Measurements from ENCODE around the gene TEX29.

Gene TEX29

DNA sequence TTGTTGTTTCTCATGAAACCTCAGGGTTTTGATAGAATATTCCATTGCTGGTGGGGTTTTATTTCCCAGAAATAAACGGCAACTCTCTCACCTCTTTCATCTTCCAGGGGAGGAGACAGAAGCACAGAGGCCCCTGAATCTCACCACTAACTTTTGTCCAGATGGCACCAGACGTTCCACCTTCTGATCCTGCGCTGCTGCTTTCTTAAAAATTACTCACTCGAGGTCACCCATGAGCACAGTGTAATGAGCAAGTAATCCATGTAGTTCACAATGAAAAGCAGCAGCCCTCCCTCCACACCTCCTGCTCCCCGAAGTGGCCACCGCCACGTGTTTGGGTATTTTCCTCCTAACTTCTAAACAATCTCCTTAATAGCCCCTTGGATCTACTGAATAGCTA, 51.3 kb downstream of the TEX29 start:
- no peaks in the 10 kb centered on the region for H3K4me1 ChIP-seq (ENCODE audit: control insufficient read depth, insufficient read depth, low read length, unreplicated experiment)
- no peak overlapping the region for H3K4me3 ChIP-seq (ENCODE audit: low read depth, low read length)
- H3K27ac ChIP-seq (ENCODE audit: low read depth, low read length) = no peak overlapping the region
- no peaks in the 10 kb centered on the region for H3K79me2 ChIP-seq (ENCODE audit: control insufficient read depth, insufficient read depth, low read length, unreplicated experiment)
- peaks cover 5% of the 10 kb centered on the region; the same call in 1 of the 2 replicates for H3K27me3 ChIP-seq (ENCODE audit: insufficient read depth, low read length)
- no peaks in the 10 kb centered on the region for H3K36me3 ChIP-seq (ENCODE audit: insufficient read depth, low read length)
- no peak overlapping the region for H2AFZ ChIP-seq (ENCODE audit: low read length, unreplicated experiment)

DNA sequence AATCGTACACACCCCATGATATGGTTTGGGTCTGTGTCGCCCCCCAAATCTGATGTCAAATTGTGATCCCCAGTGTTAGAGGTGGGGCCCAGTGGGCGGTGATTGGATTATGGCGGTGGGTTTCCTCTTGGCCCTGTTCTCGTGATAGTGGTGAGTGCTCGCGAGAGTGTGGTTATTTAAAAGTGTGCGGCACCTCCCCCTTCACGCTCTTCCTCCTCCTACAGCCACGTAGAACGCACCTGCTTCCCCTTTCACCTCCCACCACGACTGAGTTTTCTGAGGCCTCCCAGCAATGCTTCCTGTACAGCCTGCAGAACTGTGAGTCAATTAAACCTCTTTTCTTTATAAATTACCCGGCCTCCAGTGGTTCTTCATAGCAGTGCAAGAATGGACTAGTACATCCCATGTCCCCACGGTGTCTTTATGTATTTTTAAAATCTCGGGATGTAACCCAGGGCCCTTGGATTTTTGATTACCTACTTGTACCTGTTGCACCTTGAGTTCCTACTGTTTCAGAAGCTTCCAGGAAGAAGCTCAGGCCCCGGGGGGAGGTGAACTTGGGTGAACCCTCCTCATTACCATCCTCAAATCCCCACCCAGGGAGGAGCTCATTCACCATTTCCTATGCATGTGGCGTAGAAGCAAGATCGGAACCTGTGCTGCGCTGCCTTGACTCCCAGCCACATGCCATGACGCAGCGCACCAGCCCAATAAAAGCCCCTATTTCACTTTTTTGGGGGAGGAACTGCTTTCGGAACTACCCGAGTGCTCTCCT, 52.4 kb downstream of the TEX29 start:
- H3K4me3 ChIP-seq (ENCODE audit: low read depth, low read length) = no peak overlapping the region
- no peak overlapping the region for H3K27ac ChIP-seq (ENCODE audit: low read depth, low read length)
- no peaks in the 10 kb centered on the region for H3K79me2 ChIP-seq (ENCODE audit: control insufficient read depth, insufficient read depth, low read length, unreplicated experiment)
- no peaks in the 10 kb centered on the region; the same call in 1 of the 2 replicates for H3K27me3 ChIP-seq (ENCODE audit: insufficient read depth, low read length)
- no peaks in the 10 kb centered on the region for H3K36me3 ChIP-seq (ENCODE audit: insufficient read depth, low read length)
- no peaks in the 10 kb centered on the region for H3K4me1 ChIP-seq (ENCODE audit: control insufficient read depth, insufficient read depth, low read length, unreplicated experiment)
- no peak overlapping the region for H2AFZ ChIP-seq (ENCODE audit: low read length, unreplicated experiment)

DNA sequence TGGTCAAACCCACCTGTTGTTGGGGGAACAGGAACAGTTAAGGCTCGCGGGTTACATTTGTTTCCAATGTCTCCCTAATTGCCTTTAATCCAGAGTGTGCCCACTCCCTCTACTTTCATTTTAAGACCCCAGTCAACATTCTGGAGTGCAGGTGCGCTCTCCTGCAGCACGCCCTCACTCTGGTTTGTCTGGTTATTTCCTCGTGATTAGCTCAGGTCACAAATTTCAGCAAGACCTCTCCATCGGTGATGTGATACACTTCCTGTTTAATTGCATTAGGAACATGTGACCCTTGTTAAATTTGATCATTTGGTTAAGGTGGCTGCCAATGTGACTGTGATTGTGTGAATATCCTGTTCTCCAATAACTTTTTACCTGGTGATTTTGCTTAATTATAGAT, 53.0 kb downstream of the TEX29 start:
- Histone ChIP-seq H3K79me2 (ENCODE audit: control insufficient read depth, insufficient read depth, low read length, unreplicated experiment) (no peaks in the 10 kb centered on the region), H3K27me3 (ENCODE audit: insufficient read depth, low read length) (no peaks in the 10 kb centered on the region; the same call in 1 of the 2 replicates), H3K4me3 (ENCODE audit: low read depth, low read length) (no peak overlapping the region)

GRCh38 chr13:111380431-111380830, 60.0 kb downstream of the TEX29 start:
- no peaks in the 10 kb centered on the region for H3K4me1 ChIP-seq (ENCODE audit: control insufficient read depth, insufficient read depth, low read length, unreplicated experiment)
- no peak overlapping the region for H3K4me3 ChIP-seq (ENCODE audit: low read depth, low read length)
- H3K36me3 ChIP-seq (ENCODE audit: insufficient read depth, low read length) = no peaks in the 10 kb centered on the region
- no peak overlapping the region for H2AFZ ChIP-seq (ENCODE audit: low read length, unreplicated experiment)
- H3K79me2 ChIP-seq (ENCODE audit: control insufficient read depth, insufficient read depth, low read length, unreplicated experiment) = no peaks in the 10 kb centered on the region
- H3K27me3 ChIP-seq (ENCODE audit: insufficient read depth, low read length) = no peaks in the 10 kb centered on the region
- H3K27ac ChIP-seq (ENCODE audit: low read depth, low read length) = no peak overlapping the region

More for the DNA sequence above, 53.0 kb downstream of the TEX29 start:
- H2AFZ ChIP-seq (ENCODE audit: low read length, unreplicated experiment) = no peak overlapping the region
- H3K27ac ChIP-seq (ENCODE audit: low read depth, low read length) = no peak overlapping the region
- H3K4me1 ChIP-seq (ENCODE audit: control insufficient read depth, insufficient read depth, low read length, unreplicated experiment) = no peaks in the 10 kb centered on the region
- H3K36me3 ChIP-seq (ENCODE audit: insufficient read depth, low read length) = no peaks in the 10 kb centered on the region

- Histone ChIP-seq H3K4me1 (ENCODE audit: control insufficient read depth, insufficient read depth, low read length, unreplicated experiment) (no peaks in the 10 kb centered on the region), H3K36me3 (ENCODE audit: insufficient read depth, low read length) (no peaks in the 10 kb centered on the region), H3K4me3 (ENCODE audit: low read depth, low read length) (no peak overlapping the region), H3K27me3 (ENCODE audit: insufficient read depth, low read length) (no peaks in the 10 kb centered on the region), H3K27ac (ENCODE audit: low read depth, low read length) (no peak overlapping the region), H2AFZ (ENCODE audit: low read length, unreplicated experiment) (no peak overlapping the region), H3K79me2 (ENCODE audit: control insufficient read depth, insufficient read depth, low read length, unreplicated experiment) (no peaks in the 10 kb centered on the region)
Measured at GRCh38 chr13:111382411-111382810, 62.0 kb downstream of the TEX29 start.

DNA sequence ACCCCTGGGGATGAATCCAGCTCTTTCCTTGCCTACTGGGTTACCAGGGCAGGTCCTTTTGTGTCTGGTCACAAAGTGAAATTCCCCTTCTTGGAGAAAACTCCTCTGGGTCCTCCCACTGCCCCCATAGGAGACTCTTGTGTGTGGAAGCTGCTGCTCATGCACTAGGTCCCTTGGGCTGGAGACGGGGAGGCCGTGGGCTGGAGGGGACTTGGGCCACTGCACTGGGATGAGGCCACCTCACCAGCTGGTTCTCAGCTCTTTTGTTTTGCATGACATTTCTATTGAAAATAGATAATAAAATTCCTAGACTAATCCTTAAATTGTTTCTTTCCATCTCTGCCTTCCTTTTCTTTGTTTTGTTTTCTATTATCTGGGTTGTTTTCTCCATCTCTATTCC, 62.4 kb downstream of the TEX29 start:
- Histone ChIP-seq H3K27ac (ENCODE audit: low read depth, low read length) (no peak overlapping the region), H3K36me3 (ENCODE audit: insufficient read depth, low read length) (no peaks in the 10 kb centered on the region), H3K79me2 (ENCODE audit: control insufficient read depth, insufficient read depth, low read length, unreplicated experiment) (no peaks in the 10 kb centered on the region), H3K4me3 (ENCODE audit: low read depth, low read length) (no peak overlapping the region), H2AFZ (ENCODE audit: low read length, unreplicated experiment) (no peak overlapping the region), H3K27me3 (ENCODE audit: insufficient read depth, low read length) (no peaks in the 10 kb centered on the region), H3K4me1 (ENCODE audit: control insufficient read depth, insufficient read depth, low read length, unreplicated experiment) (no peaks in the 10 kb centered on the region)

- Histone ChIP-seq H3K27me3 (ENCODE audit: insufficient read depth, low read length) (no peaks in the 10 kb centered on the region), H3K79me2 (ENCODE audit: control insufficient read depth, insufficient read depth, low read length, unreplicated experiment) (no peaks in the 10 kb centered on the region), H3K36me3 (ENCODE audit: insufficient read depth, low read length) (no peaks in the 10 kb centered on the region), H3K4me3 (ENCODE audit: low read depth, low read length) (no peak overlapping the region), H3K4me1 (ENCODE audit: control insufficient read depth, insufficient read depth, low read length, unreplicated experiment) (no peaks in the 10 kb centered on the region), H3K27ac (ENCODE audit: low read depth, low read length) (no peak overlapping the region), H2AFZ (ENCODE audit: low read length, unreplicated experiment) (no peak overlapping the region)
Measured at GRCh38 chr13:111383591-111384440, 63.4 kb downstream of the TEX29 start.

DNA sequence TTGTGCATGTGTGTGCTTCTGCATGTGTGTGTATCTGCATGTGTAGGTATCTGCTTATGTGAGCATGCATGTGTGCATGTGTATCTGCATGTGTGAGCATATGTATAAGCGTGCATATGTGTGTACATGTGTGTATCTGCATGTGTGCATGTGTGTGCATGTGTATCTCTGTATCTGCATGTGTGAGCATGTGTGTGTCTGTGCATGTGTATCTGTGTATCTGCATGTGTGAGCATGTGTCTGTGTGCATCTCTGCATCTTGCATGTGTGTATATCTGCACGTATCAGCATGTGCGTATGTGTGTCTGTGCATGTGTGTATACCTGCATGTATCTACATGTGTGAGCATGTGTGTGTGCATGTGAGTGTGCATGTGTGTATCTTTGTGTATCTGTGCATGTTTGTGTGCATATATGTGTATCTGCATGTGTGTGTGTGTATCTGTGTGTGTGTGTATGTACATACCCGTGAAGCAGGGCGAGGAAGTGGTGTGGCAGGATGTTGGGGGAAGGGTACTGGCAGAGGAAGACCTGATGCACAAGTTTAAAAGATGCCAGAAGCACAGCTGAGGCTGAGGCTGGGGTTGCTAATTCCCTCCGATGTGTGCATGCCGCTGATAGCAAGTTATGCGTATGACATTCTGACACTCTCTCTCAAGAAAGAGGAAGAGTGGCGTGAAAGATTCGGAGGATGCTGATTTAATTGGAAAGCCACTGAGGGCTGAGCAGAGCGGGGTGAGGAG, 64.2 kb downstream of the TEX29 start:
- H3K4me3 ChIP-seq (ENCODE audit: low read depth, low read length) = no peak overlapping the region
- no peaks in the 10 kb centered on the region for H3K27me3 ChIP-seq (ENCODE audit: insufficient read depth, low read length)
- no peak overlapping the region for H2AFZ ChIP-seq (ENCODE audit: low read length, unreplicated experiment)

GRCh38 chr13:111385183-111385857, 64.9 kb downstream of the TEX29 start:
- H3K36me3 ChIP-seq (ENCODE audit: insufficient read depth, low read length) = no peaks in the 10 kb centered on the region
- H3K27ac ChIP-seq (ENCODE audit: low read depth, low read length) = no peak overlapping the region
- H3K4me3 ChIP-seq (ENCODE audit: low read depth, low read length) = no peak overlapping the region
- no peaks in the 10 kb centered on the region for H3K27me3 ChIP-seq (ENCODE audit: insufficient read depth, low read length)
- H3K79me2 ChIP-seq (ENCODE audit: control insufficient read depth, insufficient read depth, low read length, unreplicated experiment) = no peaks in the 10 kb centered on the region
- H3K4me1 ChIP-seq (ENCODE audit: control insufficient read depth, insufficient read depth, low read length, unreplicated experiment) = no peaks in the 10 kb centered on the region
- no peak overlapping the region for H2AFZ ChIP-seq (ENCODE audit: low read length, unreplicated experiment)

More for the DNA sequence above, 64.2 kb downstream of the TEX29 start:
- Histone ChIP-seq H3K27ac (ENCODE audit: low read depth, low read length) (no peak overlapping the region), H3K79me2 (ENCODE audit: control insufficient read depth, insufficient read depth, low read length, unreplicated experiment) (no peaks in the 10 kb centered on the region), H3K4me1 (ENCODE audit: control insufficient read depth, insufficient read depth, low read length, unreplicated experiment) (no peaks in the 10 kb centered on the region), H3K36me3 (ENCODE audit: insufficient read depth, low read length) (no peaks in the 10 kb centered on the region)
